K562 (cell line): ENCODE data around the gene USP24. TPM values are rescaled to one million over a fixed set of nuclear protein-coding genes. Genes with fewer than 3 reads are reported as not detected.

Experiments used
- ATAC-seq: fragments of 200-7000 bp; cut with Tn5 transposase; 3 replicates; pipeline ENCODE4 v1.9.1; 2020; ENCODE audit warnings: moderate library complexity
- BruUV-seq: library from RNA; stranded (reverse); fragments of 400-500 nt; replicated peaks from 2 replicates; lab custom pipeline; 2021; lab: Mats Ljungman, UMichigan
- CTCF ChIA-PET: fragments of 300-600 bp; formaldehyde crosslinking; extraction: SDS; loops from one replicate; lab custom pipeline; 2021; ENCODE audit warnings: low intra/inter-chr PET ratio; lab: Yijun Ruan, JAX
- POLR2A ChIA-PET: fragments of 300-600, 350-650 bp; sonication (Branson Sonifier 250); formaldehyde crosslinking; extraction: SDS; loops from one replicate; lab custom pipeline; 2021; ENCODE audit warnings: antibody characterized with exemption, inconsistent platforms; lab: Yijun Ruan, JAX
- DNase-seq, 4 experiments: peaks; one replicate each; pipeline versions ENCODE4 v3.0.0 to v3.0.0-alpha.2; 2011 to 2018; ENCODE audit warnings: low spot score in 3 of 4, mixed read lengths in 3 of 4; ENCODE audit errors: extremely low read depth in 1 of 4
- FAIRE-seq: peaks from 2 replicates; lab custom pipeline; 2011; peaks lifted over from hg19 to GRCh38; lab: Jason Lieb, UNC
- H2AFZ ChIP-seq: 2 replicates; pipeline ENCODE4 v1.6.0; 2011; ENCODE audit warnings: low read depth, low read length, control low read depth, inconsistent platforms
- H3K27ac ChIP-seq: fragments of 200-600 bp; 3 replicates; pipeline ENCODE4 v1.8.0; 2011; ENCODE audit warnings: low read depth, mild to moderate bottlenecking, control low read depth, inconsistent platforms, low read length, moderate library complexity, mixed read lengths; ENCODE audit errors: extremely low read depth
- H3K27me3 ChIP-seq, 2 experiments: fragments of 300-600 bp in 1 of 2; 2 replicates in 1 of 2; 3 replicates in 1 of 2; pipeline versions ENCODE4 v1.6.0 to v1.8.0; 2011; ENCODE audit warnings: inconsistent platforms in 2 of 2, low read length in 2 of 2, mild to moderate bottlenecking in 1 of 2, mixed read lengths in 1 of 2, moderate library complexity in 1 of 2; ENCODE audit not compliant: control insufficient read depth in 2 of 2, insufficient read depth in 2 of 2
- H3K36me3 ChIP-seq: fragments of 300-600 bp; 3 replicates; pipeline ENCODE4 v1.8.0; 2011; ENCODE audit warnings: mild to moderate bottlenecking, low read length, inconsistent platforms; ENCODE audit not compliant: control insufficient read depth, insufficient read depth
- H3K4me1 ChIP-seq, 2 experiments: fragments of 200-600 bp in 1 of 2; replicated peaks in 1 of 2; 2 replicates in 1 of 2; 3 replicates in 1 of 2; pipeline versions ENCODE4 v1.5.1 to v1.8.0; 2011; ENCODE audit warnings: inconsistent platforms in 2 of 2, low read length in 2 of 2, mild to moderate bottlenecking in 1 of 2, mixed read lengths in 1 of 2, moderate library complexity in 1 of 2; ENCODE audit not compliant: control insufficient read depth in 2 of 2, insufficient read depth in 2 of 2
- H3K4me2 ChIP-seq: 2 replicates; pipeline ENCODE4 v1.6.1; 2011; ENCODE audit warnings: low read length, control low read depth, inconsistent platforms, mixed read lengths; ENCODE audit not compliant: insufficient read depth
- H3K4me3 ChIP-seq: fragments of 200-600 bp; sonication (generic), shearing (Covaris generic); 2 replicates; pipeline ENCODE4 v1.5.1; 2016; ENCODE audit warnings: control low read depth, inconsistent platforms
- H3K79me2 ChIP-seq: fragments of 200-600 bp; 3 replicates; pipeline ENCODE4 v1.8.0; 2011; ENCODE audit warnings: low read length, inconsistent platforms; ENCODE audit not compliant: control insufficient read depth, insufficient read depth
- H3K9ac ChIP-seq, 2 experiments: 2 replicates each; pipeline versions ENCODE4 v1.6.0 to v1.6.1; 2011; ENCODE audit warnings: low read depth in 2 of 2, low read length in 2 of 2, control low read depth in 1 of 2, inconsistent platforms in 1 of 2, mild to moderate bottlenecking in 1 of 2, mixed read lengths in 1 of 2; ENCODE audit not compliant: insufficient read depth in 1 of 2
- H3K9me1 ChIP-seq: one replicate; pipeline ENCODE4 v1.6.0; 2011; ENCODE audit warnings: inconsistent platforms, mild to moderate bottlenecking, low read length, moderate library complexity; ENCODE audit not compliant: control insufficient read depth, insufficient read depth
- H3K9me3 ChIP-seq: replicated peaks from 2 replicates; pipeline ENCODE4 v1.5.1; 2011; ENCODE audit warnings: low read depth, low read length, inconsistent platforms; ENCODE audit not compliant: control insufficient read depth, insufficient read depth
- H4K20me1 ChIP-seq: replicated peaks from 2 replicates; pipeline ENCODE4 v1.6.1; 2011; ENCODE audit warnings: low read length, inconsistent platforms, mixed read lengths; ENCODE audit not compliant: control insufficient read depth, insufficient read depth
- ARID1B ChIP-seq: fragments of 450-650 bp; IDR thresholded peaks from 2 replicates; pipeline ENCODE4 v1.6.1; 2016; ENCODE audit warnings: antibody characterized with exemption, mild to moderate bottlenecking, inconsistent platforms
- CHAMP1 ChIP-seq: fragments of 450-650 bp; IDR thresholded peaks from 2 replicates; pipeline ENCODE4 v1.6.1; 2016; ENCODE audit warnings: mild to moderate bottlenecking
- CREM ChIP-seq: IDR thresholded peaks from 2 replicates; pipeline ENCODE4 v1.6.1; 2014; ENCODE audit warnings: antibody characterized with exemption, low read depth
- LARP7 ChIP-seq: fragments of 450-650 bp; IDR thresholded peaks from 2 replicates; pipeline ENCODE4 v1.6.1; 2016
- MAFG ChIP-seq: fragments of 450-650 bp; conservative IDR thresholded peaks from 2 replicates; pipeline ENCODE4 v1.6.1; 2016; ENCODE audit warnings: missing genetic modification characterization, missing compliant biosample characterization
- PHTF2 ChIP-seq: fragments of 250-450 bp; sonication (Bioruptor Pico); IDR thresholded peaks from 2 replicates; pipeline ENCODE4 v1.5.0; 2021; ENCODE audit warnings: mild to moderate bottlenecking
- SMARCA4 ChIP-seq: fragments of 450-650 bp; IDR thresholded peaks from 2 replicates; pipeline ENCODE4 v1.6.1; 2016
- SOX6 ChIP-seq: fragments of 450-650 bp; IDR thresholded peaks from 2 replicates; pipeline ENCODE4 v1.6.1; 2014; ENCODE audit warnings: mild to moderate bottlenecking
- TAL1 ChIP-seq: fragments of 450-650 bp; IDR thresholded peaks from 2 replicates; pipeline ENCODE4 v1.6.1; 2016; ENCODE audit warnings: mild to moderate bottlenecking
- YBX1 ChIP-seq: fragments of 450-650 bp; IDR thresholded peaks from 2 replicates; pipeline ENCODE4 v1.7.1; 2016; ENCODE audit warnings: mild to moderate bottlenecking
- ZFPM2 ChIP-seq: fragments of 250-450 bp; sonication (Bioruptor Pico); IDR thresholded peaks from 2 replicates; pipeline ENCODE4 v1.5.1; 2022; ENCODE audit warnings: mild to moderate bottlenecking
- ZNF134 ChIP-seq: fragments of 250-450 bp; sonication (Bioruptor Pico); conservative IDR thresholded peaks from 2 replicates; pipeline ENCODE4 v1.4.0; 2020
- ZNF518B ChIP-seq: fragments of 250-450 bp; sonication (Bioruptor Pico); IDR thresholded peaks from 2 replicates; pipeline ENCODE4 v1.5.0; 2021; ENCODE audit warnings: mild to moderate bottlenecking, moderate library complexity
- WGBS: fragments of 100-300 bp; shearing (Covaris generic); methylation state at CpG from one replicate; pipeline ENCODE4 v1.1.6; 2016; ENCODE audit warnings: low coverage, mixed read lengths; ENCODE audit not compliant: insufficient coverage; ENCODE audit errors: missing lambda C conversion rate; 5-methylcytosine and 5-hydroxymethylcytosine counted together
- in situ Hi-C: fragments of 300-500 bp; cut with MboI; formaldehyde crosslinking; loops from 4 replicates; pipeline ENCODE4 v1.15.0; 2018; ENCODE audit warnings: inconsistent platforms, mixed read lengths
- intact Hi-C: fragments of 100-400 bp; cut with micrococcal nuclease; formaldehyde crosslinking; loops from 2 replicates; pipeline ENCODE4 v1.14.2; 2022
- polyA plus RNA-seq, 8 experiments: library from polyadenylated mRNA; depleted of rRNA in 4 of 8; stranded (reverse) in 5 of 8; unstranded in 3 of 8; fragments of >200 nt; fragmentation: Nextera tagmentation in 2 of 8; fragmentation: Illumina TruSeq in 1 of 8; extraction: Ambion mirVana in 2 of 8; extraction: Trizol in 1 of 8; gene quantifications; 2 replicates each; pipeline versions ENCODE4 v1.2.1 to v1.2.3, GENCODE V29; 2011 to 2014; ENCODE audit warnings: inconsistent platforms in 1 of 8, missing spikeins in 1 of 8
- total RNA-seq, 7 experiments: library from RNA; depleted of rRNA in 6 of 7; stranded (reverse); fragments of >200 nt in 6 of 7; fragmentation: Illumina TruSeq in 2 of 7; extraction: Trizol in 2 of 7; gene quantifications; 2 replicates each; pipeline versions ENCODE4 v1.2.1 to v1.2.3, GENCODE V29; 2011 to 2021; ENCODE audit warnings: low replicate concordance in 1 of 7
- TF ChIP-seq, protein P1 (sequence below), 2 experiments: fragments of 450-650 bp in 1 of 2; sonication (generic) in 1 of 2; formaldehyde crosslinking in 1 of 2; IDR thresholded peaks in 1 of 2; conservative IDR thresholded peaks in 1 of 2; 2 replicates each; pipeline versions ENCODE4 v1.6.1 to v1.8.1; 2016 to 2023; ENCODE audit warnings: mild to moderate bottlenecking in 2 of 2, moderate library complexity in 2 of 2, inconsistent platforms in 1 of 2, missing genetic modification reagents in 1 of 2

The USP24 gene
- total and polyA plus RNA-seq, 9 of the 15 experiments (the other 6 are each of a cell fraction or from before 2014, with no cell fraction given), result 7.7 to 62.6 (median 36.8) TPM

- TF ChIP-seq ZNF518B (no peak), ZFPM2 (CRISPR knock-in tag) (no peak), YBX1 (no peak)
Observed at GRCh38 chr1:55180075-55180670, 35.0 kb downstream of the USP24 start (continued).

DNA sequence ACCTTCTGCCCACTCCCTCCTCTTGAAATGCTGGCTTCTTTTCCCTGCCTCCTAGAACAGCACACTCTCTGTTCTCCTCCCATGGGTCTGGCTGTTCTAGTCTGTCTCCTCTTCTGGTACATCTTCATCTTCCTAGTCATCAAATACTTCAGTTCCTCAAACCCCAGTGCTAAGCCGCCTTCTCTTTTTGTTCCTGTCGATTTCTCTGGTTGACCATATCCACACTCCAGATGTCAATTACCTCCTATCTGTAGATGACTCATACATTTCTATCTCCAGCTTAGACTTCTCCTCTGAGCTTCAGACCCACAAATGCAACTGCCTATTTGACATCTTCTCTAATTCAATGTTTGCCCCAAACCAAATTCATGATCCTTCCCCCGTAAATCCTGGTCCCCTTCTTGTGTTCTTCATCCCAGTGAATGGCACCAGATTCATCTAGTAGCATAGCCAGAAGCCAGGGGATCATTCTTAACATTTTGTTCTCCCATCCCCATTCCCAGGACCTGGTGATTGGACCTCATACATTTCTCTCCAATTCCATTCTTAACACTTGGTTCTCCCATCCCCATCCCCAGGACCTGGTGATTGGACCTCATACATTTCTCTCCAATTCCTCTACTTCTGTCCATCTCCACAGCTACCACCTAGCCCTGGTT is 35.9 kb downstream of the USP24 start:
- Histone ChIP-seq H3K9me3 (peaks cover 5% of the 10 kb centered on the region), H3K36me3 (peaks cover 21% of the 10 kb centered on the region), H3K4me3 (no peak overlapping the region), H2AFZ (no peak overlapping the region), H3K4me1 (peaks cover 11 to 24% of the 10 kb centered on the region in 2 experiments), H3K9ac (no peak overlapping the region), H3K27ac (peak overlapping the region; percentile 40), H3K4me2 (peak overlapping the region; percentile 59), H4K20me1 (peaks cover 15% of the 10 kb centered on the region), H3K27me3 (no peaks in the 10 kb centered on the region), H3K79me2 (peaks cover 81% of the 10 kb centered on the region), H3K9me1 (no peaks in the 10 kb centered on the region)
- CTCF ChIA-PET, result no interaction called here
- ATAC-seq (peak; percentile 92), FAIRE-seq (peak; percentile 81), DNase-seq (peak; percentile 52 to 82 (median 64))
- BruUV-seq, result no TSS peak
- intact Hi-C loops (loop anchor here (5.0 kb wide), 1 partner anchor 33 kb away; no protein-coding TSS in a partner anchor), in situ Hi-C loops (no loop called here)
- WGBS, result 3% methylated on average over 3 of the region's 3 CpGs
- POLR2A ChIA-PET, result interaction anchor here (0.6 to 3.4 kb wide), 16 partner anchors 9 to 45 kb away, joined by 3 to 16 read pairs (median 4); no protein-coding TSS in a partner anchor
- TF ChIP-seq, protein P1, sequence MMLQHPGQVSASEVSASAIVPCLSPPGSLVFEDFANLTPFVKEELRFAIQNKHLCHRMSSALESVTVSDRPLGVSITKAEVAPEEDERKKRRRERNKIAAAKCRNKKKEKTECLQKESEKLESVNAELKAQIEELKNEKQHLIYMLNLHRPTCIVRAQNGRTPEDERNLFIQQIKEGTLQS (IDR thresholded peaks at IDR 0.05), result peak; percentile 94
- TF ChIP-seq, protein P1 (CRISPR knock-in tag; conservative IDR thresholded peaks at IDR 0.05), result no peak
- 0 out of 2 replicates have a peak, but pooled peaks have one; percentile 9 for TF ChIP-seq SOX6
- TF ChIP-seq TAL1, result peak; percentile 59
- TF ChIP-seq SMARCA4, result peak; percentile 96
- no peak for TF ChIP-seq ZNF134
- TF ChIP-seq LARP7, result no peak
- peak; percentile 33; the same call in 1 of the 2 replicates for TF ChIP-seq CREM
- TF ChIP-seq ARID1B, result peak; percentile 94
- TF ChIP-seq MAFG (tag), result peak; percentile 62; the same call in 1 of the 2 replicates
- TF ChIP-seq PHTF2 (CRISPR knock-in tag), result no peak
- peak; percentile 34; the same call in 1 of the 2 replicates for TF ChIP-seq CHAMP1
